HG03558 (cell line): ENCODE measurements around the gene UROC1.

Source experiments
- ATAC-seq: cut with Tn5 transposase; IDR thresholded peaks from one replicate; pipeline ENCODE4 v1.9.1; 2021; ENCODE audit warnings: moderate number of reproducible peaks; ENCODE audit not compliant: unreplicated experiment; ENCODE audit errors: extremely low read depth

The UROC1 gene

DNA sequence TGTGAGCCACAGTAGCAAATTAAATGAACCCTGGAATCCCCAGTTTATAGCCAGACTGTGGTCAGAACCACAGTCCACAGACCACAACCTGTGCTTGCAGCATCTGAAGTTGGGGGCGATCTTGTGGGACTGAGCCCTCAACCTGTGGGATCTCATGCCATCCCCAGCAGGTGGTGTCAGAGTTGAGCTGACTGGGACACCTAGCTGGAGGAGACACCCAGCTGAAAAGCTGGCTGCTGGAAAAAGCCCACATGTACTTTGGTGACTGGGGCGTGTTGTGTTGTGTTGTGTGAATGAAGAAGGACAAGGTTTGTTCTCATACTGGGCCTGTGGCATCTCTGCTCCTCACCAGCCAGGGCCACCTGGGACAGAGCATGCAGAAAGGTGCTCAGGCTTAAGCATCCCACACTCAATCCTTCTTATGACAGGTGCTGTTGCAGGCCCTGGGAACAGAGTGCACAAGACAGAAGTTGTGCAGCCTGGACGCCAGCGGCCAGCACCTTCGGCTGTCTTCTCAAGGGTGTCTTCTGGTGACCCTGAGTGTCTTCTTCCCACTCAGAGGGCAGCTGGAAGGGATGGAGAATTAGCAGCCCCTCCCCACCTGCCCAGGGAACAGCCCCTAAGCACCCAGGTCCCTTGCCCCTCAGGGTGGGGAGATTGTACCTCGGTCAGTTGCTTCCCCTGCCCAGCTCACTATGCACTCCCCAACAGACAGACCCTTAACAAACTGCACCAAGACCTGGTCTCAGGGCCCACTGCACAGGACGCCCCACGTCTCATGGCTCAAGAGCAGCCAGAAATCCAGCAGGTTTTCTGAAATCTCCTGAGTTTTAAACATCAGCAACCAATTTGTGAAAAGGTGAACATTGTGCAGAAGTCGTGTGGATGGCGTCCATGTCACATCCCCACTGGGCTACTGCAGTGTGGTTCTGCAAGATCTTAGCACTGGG, 2.2 kb upstream of the UROC1 start:
- no peak for ATAC-seq

DNA sequence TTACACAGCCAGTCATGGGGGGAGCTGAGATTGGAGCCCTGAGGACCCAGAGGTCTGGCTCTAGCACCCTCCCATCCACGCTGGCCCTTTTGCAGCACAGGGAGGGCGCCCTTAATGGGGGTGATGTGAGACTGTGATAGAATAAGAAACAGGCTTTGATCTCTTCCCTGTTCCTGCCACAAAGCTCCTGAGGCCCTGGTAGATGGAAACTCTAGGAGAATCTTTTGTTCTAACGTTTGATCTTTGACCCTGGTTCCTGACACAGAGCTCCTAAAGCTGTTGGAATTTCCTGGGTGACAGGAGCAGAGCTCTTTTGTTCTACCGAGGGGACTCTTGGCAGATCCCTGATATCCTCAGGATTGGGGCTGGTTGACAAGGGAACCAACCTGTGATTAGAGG, 1.2 kb upstream of the UROC1 start:
- ATAC-seq: no peak

DNA sequence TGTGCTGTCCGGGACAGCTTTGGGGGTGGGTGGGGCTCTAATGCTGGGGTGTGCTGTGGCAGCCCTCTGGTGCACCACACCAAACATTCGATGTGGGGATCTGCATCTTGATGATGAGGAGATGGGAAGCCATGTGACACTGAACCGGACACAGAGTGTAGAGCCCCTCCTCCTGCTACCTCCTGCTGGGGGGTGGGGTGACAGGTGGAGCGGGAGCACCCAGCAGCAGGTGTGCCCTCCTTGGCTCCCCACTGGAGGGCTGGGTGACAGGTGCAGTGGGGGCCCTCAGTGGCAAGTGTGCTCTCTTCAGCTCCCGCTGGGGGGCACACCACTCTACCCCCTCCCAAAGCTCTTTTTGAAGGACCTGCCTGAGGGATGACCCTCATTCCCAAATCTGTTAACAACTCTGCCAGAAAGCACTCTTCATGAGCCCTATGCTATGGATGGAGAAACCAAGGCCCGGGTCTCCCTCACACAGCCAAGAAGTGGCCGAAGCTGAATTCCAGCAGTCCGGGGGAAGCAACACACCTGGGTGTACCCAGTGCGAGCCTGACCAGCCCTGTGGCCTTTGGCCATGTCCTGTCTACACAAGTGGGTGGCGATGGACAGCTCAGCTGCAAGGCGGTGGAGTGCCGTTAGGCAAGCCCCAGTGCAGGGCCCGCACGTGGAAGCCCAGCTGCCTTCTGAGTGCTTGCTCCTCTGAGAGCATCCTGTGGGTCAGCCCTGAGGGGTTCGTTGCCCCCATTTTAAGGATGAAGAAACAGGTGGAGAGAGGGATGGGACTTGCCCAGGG, 609 bp upstream of the UROC1 start:
- no peak for ATAC-seq

DNA sequence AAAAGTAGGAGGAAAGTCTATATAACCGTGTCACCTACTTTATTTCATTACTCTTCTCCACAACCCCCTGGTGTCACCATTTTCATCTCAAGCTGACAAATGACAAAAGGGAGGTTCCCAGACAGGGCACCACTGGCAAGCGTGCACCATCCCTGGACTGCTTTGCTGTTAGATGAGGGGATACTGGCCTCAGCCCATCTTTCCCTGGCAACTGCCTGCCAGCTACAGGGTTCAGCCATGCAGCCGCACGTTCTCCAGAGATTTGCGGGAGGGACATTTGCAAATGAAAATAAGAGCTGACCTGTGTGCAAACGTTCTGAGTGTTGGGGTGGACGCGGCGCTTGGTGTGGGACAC, 660 bp downstream of the UROC1 start:
- ATAC-seq: no peak

DNA sequence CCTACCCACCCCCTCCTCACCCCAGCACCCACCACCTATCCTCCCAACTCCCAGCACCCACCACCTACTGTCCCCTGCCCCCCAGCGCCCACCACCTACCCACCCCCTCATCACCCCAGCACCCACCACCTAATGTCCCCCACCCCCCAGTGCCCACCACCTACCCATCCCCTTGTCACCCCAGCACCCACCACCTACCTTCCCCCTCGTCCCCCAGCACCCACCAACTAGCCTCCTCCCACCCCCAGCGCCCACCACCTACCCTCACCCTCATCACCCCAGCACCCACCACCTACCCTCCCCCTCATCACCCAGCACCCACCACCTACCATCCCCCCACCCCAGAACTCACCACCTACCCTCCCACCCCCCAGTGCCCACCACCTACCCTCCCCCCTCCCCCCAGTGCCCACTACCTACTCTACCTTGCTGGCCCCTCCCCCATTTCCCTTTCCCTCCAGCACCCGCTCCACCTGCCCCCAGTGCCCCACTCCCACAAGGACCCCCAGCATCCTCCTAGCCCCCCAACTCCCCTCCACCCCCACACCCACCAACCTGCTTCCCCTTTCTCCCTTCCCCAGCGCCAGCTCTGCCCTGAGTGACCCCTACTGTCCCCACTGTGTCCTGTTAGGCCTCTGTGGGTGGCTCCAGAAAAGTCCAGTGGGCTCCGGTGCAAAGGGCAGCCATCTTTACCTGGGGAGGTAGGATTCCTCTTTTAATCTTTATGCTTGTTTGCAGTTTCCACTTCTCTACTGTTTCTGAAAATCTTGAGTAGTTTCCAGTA, 1.2 kb downstream of the UROC1 start:
- ATAC-seq: no peak

DNA sequence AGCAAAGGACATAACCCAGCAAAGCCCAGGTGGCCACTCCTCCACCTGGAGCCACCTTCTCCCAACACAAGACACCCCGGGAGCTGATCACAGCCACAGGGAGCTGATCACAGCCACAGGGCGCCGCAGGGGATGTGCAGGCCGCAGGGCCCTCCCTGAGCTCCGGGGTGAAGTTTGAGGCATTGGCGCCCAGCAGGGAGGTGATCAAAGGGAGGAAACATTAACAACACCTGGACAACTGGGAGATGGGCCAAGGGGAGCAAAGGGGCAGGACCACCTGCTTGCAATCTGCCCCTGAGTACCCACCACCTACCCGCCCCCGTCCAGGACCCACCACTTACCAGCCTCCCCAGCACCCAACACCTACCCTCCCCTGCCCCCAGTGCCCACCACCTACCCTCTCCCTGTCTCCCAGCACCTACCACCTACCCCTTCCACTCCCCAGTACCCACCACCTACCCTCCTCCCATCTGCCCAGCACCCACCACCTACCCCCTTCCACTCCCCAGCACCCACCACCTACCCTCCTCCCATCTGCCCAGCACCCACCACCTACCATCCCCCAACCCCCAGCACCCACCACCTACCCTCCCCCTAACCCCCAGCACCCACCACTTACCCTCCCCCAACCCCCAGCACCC, 2.4 kb downstream of the UROC1 start:
- ATAC-seq: no peak

DNA sequence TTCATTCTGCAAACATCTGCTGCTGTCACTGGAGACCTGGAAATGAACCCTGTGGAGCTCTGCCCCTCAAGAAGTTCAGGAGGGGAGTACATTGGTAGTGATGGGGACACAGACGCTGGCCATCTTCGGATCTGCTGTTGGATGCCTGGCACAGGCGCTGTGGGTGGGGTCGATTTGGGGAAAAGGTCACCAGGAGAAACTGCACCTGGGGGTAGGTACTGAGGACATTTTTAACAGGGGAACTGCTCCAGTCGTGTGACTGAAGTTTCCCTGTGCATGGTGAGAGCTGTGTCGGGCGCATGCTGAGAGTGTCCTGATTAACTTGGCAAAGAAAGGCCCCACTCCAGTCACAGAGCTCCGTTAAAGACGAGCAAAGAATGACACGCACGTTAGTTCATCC, 3.4 kb downstream of the UROC1 start:
- ATAC-seq: no peak

DNA sequence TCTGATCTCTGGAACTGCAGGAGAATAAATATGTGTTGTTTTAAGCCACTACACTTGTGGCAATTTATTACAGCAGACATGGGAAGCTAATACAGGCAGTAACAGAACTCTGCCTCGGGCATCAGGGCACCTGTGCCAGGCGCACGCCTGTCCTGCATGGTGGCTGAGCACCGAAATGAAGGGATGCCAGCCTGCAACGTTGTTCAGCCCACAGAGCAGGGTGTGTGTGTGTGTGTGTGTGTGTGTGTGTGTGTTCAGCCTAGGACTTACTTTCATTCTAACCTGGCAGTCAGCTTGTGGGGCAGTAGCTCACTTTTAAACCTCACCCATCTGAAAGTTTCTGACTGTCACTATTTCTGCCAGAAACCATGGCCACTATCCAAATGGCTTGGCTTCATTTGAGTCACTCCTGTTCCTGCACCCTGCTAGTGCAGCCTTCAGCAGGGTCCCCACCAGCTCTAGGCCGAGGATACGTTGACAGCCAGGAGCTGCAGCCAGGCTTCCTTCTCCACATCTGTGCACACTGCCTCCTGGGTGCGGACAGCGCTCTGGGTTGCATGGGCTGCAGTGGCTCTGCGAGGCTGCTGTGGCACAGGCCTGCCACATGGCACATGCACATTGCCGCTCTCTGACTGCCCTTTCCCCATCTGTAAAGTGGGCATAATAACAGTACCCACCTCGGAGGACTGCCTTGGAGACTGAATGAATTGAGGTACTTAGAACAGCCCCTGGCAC, 4.5 kb downstream of the UROC1 start:
- ATAC-seq: no peak

DNA sequence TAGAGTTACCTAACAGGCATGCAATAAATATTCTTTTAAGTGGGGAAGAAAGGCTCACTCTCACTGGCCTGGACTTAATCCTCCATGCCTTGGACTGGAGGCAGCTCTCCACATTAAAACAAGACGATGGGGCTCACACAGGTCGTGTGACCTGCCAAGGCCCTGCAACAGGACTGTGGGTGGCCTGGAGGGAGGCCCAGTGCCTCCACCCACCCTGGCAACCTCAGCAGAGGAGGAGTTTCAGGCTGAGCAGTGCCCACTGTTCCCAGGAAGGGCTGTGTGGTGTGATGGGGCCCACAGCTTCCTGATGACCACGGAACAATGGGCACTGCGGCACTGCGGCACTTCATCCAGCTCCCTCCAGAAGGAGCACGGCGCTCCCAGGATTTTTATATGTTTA, 5.5 kb downstream of the UROC1 start:
- no peak for ATAC-seq

DNA sequence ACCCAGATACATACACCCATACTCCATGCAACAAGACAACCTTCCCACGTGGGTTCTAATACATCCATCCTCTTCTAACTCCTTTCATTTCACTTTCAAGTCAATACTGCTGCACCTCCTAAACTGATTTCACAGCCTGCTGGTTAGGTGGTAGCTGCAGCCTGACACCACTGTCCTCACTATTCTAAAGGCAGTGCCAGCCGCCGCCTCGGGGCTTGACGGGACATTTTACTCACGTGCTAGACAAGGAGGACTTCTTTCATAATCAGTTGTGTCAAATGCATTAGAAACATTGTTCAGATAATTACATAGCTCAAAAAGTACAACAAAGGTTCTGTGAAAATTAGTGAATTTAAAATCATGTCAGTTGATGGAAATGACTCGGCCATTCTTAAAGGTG, 6.3 kb downstream of the UROC1 start:
- ATAC-seq: no peak

DNA sequence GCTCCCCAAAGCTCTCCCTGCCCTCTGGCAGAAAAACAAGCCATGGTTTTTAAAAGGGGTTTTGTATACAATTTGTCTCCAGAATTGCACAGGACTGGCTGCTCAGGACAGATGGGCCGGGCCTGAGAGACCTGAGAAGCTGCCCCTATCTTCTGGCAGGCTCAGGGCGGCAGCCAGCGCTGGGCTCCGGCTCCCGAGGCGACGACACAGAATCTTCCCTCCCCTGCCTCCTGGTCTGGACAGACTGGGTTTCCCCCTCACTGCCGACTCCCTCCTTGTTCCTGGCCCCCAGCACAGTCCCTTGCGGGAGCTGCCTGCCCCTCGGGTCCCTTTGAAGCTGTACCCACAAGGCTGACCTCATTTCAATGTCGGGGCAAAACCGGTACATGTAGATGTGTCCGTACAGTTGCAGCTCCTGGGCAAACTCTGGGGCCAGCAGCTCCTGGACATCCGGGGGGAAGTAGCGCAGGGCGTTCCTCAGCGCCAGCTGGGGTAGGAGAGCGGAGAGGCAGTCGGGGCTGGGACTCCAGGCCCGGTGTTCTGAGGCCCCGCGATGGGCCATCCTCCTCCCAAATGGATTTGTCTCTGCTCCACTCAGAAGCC, 7.2 kb downstream of the UROC1 start:
- ATAC-seq: no peak

DNA sequence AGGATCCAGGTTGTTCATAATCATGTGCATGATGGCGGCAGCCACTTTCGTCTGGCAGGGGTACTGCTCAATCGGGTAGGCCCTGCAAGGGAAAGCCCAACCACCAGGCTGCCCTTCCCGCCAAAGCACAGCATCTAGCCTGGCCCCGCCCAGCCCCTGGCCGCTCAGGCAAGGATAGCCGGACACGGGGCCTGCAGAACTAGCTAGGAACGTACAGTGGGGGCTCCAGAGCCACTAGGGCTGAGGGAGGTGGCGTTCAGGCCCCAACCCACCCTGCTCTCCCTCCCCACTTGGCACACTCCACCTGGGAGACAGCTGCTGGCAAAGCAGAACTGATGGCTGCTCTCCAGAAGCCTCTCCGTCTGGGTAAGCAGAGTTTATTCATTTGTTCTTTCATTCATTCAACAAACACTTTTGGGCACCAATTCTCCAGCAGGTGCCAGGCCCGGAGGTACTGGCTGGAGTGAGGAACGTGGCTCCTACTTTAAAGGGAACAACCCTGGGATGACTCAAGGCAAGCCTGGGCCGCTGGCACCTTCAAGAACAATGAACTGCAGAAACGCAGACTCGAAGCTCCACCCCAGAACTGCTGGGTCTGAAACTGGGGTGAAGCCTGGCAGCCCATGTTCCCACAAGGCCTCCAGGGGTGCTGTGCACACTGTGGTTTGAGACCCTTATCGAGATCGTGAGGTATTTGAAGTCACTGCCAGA, 7.8 kb downstream of the UROC1 start:
- ATAC-seq: no peak

DNA sequence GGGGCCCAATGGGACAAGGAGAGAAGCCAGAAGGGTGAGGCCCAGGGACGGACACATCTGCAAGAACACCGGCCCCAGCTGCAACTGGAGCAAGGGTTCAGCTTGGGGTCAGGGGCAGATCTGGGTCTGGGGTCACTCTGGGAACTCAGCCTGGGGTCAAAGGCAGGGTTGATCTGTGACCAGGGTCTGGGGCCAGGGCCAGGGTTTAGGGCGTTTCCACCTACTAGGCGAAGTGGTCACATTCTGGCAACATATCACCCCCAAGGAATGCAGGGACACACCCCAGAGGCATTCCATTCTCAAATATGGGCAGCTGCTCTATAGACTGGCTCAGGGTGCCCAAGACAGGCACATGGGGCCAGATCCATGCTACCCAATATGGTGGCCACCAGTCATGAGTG, 9.0 kb downstream of the UROC1 start:
- ATAC-seq: no peak

DNA sequence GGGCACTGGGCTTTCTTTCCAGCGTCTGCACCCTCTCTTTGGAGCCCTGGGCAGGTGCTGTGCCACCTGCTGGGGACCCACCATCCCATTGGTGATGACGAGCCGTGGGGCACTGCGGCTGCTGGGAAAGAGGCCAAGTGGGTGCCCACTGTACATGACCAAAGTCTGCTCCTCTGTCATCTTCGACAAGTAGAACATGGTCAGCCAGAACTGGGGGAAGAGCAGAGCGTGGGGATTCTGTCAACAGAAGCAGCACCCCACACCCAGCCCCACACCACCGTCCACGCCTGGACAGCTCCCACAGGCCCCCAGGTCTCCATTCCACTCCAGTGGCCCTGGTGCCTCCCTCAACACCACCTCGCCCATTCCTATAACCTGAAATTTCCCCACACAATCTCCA, 9.7 kb downstream of the UROC1 start:
- ATAC-seq: no peak

DNA sequence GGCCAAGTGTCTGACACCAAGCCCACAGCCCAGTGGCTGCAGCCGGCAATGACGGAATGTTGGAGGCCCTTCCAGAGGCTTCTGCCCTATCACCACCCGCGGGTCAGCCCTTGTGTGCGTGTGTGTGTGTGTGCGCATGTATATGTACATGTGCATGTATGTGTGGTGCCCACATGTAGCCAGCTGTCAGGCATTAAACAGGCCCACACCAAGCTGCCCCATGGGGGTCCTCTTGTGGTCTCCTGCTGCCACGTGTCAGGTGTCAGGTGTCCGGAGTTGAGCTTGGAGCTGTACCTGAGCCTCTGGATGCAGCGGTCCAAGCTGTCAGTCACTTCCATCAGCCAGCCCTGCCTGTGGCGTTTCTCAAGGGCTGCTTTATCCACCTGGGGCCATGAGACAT, 13.9 kb downstream of the UROC1 start:
- no peak for ATAC-seq

DNA sequence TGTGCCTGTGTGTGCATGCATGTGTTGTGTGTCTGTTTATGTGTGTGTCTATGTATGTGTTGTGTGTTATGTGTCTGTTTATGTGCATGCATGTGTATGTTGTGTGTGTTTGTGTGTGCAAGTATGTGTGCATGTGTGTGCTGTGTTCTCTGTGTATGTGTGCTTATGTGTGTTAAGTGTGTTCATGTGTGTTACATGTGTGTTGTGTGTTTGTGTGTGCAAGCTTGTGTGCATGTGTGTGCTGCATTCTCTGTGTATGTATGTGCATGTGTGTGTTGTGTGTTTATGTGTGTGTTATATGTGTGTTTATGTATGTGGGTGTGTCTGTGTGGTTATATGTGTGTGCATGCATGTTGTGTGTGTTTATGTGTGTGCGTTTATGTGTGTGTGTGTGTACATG, 14.9 kb downstream of the UROC1 start:
- no peak for ATAC-seq

DNA sequence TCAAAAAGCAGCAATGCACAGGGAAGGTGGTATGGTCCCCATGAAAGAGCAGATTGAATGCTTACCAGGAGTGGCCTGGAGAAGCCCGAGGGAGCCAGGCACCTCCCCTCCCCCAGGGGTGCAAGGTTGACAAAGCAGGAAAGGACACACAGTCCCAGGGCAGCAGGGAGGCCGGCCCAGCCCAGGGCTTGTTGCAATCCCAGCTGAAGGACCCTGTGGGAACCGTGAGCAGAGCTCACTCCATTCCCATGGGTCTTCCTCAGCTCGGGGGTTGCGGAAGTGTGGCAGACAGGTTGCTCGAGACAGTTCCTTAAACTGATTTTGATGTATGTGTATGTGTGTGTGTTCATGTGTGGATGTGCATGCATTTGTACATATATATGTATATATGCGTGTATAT, 15.8 kb downstream of the UROC1 start:
- ATAC-seq: no peak

DNA sequence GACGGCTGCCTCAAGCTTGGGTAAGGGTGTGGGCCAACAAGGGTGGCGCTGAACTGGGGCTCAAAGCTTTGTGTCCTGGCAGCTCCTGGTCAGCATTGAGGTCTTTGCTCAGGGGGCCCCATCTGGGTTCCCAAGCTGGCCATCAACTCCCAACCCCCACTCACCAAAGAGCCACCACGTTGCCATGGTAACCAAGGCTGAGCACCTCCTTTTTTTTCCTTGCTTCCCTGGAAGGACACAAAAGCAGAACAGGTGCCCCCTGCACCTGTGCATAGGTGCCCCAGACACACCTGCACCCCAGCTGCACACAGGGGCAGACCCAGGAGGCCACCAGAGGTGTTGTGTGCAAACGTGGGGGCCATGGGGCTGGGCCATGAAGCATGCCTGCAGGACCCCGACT, 16.5 kb downstream of the UROC1 start:
- no peak for ATAC-seq

DNA sequence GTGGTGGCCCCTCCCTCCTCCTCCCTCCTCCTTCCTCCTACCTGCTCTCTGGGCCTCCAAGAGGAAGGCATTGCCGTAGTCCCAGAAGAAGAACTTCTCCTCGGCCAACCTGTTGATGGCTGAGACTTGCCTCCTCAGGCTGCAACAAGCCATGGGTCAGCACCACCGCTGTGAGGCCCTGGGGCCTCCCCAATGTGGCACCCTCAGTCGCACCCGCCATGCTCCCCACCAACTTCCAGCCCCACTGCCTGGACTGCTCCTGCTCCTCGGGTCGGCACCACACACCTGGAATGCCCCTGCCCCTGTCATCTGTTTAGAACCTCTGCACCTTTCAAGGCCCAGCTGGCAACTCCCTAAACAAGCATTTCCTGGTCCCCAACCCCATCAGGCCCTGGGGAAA, 17.6 kb downstream of the UROC1 start:
- ATAC-seq: no peak
